ENCODE results near the gene CRY1.
"Not testable (repeated sequence)": the region's sequence is repeated elsewhere in the genome, so short reads cannot be mapped to it uniquely, and the experiment has no call there.

CRY1 gene

DNA sequence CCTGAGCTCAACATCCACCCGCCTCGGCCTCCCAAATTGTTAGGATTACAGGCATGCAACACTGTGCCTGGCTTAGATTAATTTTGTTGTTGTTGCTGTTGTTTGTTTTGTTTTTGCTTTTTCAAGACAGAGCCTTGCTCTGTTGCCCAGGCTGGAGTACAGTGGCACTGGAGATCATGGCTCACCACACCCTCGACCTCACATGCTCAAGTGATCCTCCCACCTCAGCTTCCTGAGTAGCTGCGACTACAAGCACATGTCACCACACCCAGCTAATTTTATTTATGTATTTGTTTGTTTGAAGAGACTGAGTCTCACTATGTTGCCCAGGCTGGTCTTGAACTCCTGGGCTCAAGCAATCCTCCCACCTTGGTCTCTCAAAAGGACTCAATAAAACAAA, 26.7 kb downstream of the CRY1 start:
- DNase-seq (ENCODE audit: low read depth in 2 of 3, low spot score in 2 of 3) = no peak

DNA sequence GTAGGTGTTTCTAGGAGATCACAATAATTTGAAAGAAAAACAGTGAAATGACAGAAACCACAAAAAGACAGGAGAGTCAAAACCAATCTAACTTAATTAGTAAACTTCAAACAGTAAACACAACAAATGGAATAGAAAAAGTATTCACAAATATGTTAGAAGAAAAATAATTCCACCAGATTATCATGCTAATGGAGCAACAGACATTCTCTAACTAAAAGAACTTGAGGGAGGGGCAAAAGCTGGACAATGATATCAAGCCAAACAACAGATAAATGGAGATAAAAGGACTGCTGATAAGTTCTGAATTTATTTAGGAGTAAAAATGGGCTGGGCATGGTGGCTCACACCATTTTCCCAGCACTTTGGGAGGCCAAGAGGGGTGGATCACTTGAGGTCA, 28.7 kb downstream of the CRY1 start:
- DNase-seq (ENCODE audit: low read depth in 2 of 3, low spot score in 2 of 3) = no peak

DNA sequence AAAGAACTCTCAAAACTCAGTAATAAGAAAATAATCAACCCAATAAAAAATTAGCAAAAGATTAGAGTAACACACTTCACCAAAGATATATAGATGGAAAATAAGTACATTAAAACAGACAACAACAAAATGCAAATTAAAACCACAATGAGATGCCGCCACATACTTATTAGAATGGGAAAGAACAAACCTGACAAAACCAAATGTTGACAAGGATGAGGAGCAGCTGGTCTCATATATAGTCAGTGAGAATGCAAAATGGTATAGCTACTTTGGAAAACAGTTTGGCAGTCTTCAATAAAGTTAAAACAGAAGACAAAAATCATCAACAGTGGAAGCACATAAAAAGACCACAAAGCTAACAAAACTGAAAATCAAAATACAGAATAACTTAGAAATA, 29.1 kb downstream of the CRY1 start:
- DNase-seq (ENCODE audit: low read depth in 2 of 3, low spot score in 2 of 3) = no peak

DNA sequence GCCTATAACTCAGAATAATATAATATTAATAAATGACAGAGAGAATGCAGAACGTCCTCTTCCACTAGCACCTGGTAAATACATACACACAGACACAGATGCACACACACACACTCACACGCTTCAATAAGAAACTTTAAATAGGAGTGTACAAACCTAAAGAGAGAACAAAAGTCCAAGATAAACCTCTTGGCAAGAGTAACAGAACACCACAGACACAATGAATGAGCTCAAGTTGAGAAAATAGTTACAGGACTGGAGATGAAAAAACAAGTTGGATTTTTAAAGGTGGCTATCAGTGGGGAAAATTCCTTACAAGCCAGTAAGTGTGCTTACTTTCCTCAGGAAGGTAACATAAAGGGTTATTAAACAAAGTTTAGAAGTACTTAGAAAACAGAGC, 35.2 kb downstream of the CRY1 start:
- no peak for DNase-seq (ENCODE audit: low read depth in 2 of 3, low spot score in 2 of 3)

DNA sequence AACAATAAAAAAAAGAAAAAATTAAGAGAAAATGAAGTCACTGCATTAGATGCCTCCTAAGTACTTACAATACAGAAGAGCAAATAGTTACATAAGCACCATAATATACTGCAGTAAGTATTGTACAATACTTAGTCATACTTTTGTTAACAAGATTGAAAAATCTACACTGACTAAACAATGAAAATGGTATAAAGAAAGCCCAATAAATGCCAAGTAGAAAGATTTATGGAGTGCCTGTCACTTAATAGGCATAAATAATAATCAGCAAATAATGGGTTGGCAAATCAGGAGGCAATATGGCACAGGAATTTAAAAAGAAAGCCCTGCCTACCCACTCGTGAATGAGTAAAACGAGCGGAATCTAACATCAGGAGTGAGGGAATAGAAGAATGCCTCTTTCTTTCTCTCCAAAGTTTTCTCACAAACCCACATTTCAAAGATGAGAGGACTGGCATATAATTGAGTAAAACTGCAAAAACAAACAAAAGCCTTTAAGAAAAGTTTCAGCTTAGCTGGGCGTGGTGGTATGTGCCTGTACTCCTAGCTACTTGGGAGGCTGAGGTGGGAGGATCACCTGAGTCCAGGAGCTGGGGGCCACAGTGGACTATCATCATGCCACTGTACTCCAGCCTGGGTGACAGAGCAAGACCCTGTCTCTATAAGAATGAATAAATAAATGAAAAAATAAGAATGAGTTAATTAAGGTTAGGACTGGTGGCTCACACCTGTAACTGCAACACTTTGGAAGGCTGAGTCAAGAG, 36.1 kb downstream of the CRY1 start:
- no peak for DNase-seq (ENCODE audit: low read depth in 2 of 3, low spot score in 2 of 3)

DNA sequence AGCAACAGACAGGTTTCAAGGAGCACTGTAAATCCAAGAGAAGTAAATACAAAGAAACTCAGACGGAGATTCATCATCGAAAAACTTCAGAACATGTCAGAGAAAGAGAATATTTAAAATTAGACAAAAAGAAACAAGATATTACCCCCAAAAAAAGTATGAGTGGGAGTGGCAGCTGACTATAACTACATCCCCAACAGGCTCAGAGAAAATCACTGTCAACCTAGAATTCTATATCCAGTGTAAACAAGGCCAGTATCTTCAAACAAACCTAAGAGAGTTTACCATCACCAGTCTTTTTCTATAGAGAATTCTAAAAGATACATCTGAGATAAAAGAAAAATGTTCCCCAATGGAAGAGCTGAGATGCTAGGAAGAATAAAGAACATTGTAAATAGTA, 39.6 kb downstream of the CRY1 start:
- no peak for DNase-seq (ENCODE audit: low read depth in 2 of 3, low spot score in 2 of 3)

DNA sequence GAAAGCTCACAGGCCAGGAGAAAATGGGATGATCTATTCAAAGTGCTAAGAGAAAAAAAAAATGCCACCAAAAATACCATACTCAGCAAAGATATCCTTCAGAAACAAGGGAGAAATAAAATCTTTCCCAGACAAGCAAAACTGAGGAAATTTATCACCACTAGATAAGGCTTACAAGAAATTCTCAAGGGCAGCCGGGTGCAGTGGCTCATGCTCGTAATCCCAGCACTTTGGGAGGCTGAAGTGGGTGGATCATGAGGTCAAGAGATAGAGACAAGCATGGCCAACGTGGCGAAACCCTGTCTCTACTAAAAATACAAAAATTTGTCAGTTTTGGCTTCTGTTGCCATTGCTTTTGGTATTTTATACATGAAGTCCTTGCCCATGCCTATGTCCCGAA, 48.2 kb downstream of the CRY1 start:
- no peak for DNase-seq (ENCODE audit: low read depth in 2 of 3, low spot score in 2 of 3)

DNA sequence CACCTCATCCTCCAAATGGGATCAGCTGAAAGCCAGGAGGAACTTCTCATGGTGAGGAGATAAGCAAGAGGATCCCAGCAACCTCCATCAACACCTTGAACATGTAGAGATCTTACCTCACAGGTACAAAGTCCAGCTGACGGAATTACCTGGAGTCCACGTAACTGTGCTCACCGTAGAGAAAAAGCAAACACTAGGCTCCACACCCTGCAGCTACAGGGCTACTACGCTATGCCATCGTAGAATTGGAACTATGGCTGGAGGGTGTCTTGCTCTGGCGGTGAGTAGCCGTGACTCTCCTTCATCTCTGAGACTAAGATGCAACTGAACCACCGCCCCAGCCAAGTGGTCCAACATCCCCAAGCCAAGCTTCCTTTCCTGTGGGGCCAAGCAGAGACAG, 50.5 kb downstream of the CRY1 start:
- DNase-seq (ENCODE audit: low read depth in 2 of 3, low spot score in 2 of 3) = no peak

DNA sequence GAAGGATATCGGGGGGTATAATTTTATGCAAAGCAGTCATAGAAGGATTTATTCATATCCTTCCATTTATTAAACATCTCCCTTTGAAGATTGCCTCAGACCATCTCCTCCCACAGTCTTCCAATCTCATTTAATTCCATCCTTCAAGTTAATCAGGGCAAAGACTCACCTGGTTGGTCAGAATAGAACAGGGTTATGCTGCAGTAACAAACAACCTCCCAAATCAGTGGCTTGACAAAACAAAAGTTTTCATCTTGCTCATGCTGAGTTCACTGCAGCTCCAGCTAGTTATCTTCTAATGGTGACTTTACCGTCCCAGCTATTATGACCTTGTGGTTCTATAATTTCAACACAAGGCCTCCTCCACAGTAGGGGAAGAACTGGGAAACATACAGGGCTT, 57.6 kb downstream of the CRY1 start:
- DNase-seq (ENCODE audit: low read depth in 2 of 3, low spot score in 2 of 3) = no peak

DNA sequence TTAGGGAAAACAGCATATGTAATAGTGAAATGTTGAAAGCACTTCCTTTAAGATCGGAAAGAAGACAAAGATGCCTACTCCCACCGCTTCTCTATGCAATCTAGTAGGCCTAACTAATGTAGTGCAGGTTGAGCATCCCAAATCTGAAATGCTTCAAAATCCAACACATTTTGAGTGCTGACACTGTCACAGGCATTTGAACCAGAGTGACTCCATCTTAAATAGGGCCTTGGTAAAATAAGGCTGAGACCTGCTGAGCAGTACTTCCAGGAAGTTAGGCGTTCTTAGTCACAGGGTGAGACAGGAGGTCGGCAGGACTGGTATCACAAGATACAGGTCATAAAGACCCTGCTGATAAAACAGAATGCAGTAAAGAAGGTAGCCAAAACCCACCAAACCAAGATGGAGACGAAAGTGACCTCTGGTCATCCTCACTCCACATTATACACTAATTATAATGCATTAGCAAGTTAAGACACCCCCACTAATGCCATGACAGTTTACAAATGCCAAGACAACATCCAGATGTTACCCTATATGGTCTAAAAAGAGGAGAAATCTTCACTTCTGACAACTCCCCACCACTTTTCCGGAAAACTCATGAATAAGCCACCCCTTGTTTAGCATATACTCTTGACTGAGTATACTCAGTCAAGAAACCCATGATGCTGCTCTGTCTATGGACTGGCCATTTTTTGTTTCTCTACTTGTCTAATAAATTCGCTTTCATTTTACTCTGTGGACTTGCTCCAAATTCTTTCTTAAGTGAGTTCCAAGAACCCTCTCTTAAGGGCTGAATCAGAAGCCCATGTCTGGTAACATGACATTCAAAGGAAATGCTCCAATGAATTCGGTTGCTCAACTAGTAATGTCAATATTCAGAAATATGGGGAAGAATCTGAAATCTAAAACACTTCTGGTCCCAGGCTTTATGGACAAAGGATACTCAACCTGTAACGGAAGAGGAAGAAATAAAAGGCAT, 59.3 kb downstream of the CRY1 start:
- DNase-seq (ENCODE audit: low read depth in 2 of 3, low spot score in 2 of 3) = no peak

DNA sequence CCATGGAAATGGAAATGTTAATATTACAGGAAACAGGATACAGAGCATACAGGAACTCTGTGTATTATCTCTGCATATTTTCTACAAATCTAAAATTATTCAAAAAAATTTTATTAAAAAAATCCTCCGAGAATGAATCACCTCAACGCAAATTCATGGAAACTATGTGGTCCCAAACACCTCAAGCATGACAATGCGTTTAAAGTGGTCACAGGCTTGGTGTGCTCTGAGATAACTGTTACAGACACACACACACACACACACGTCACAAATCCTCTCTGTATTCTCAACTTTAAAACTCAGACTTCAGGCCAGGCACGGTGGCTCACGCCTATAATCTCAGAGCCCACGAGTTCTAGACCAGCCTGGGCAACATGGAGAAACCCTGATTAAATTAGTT, 61.1 kb downstream of the CRY1 start:
- DNase-seq (ENCODE audit: low read depth in 2 of 3, low spot score in 2 of 3) = no peak

DNA sequence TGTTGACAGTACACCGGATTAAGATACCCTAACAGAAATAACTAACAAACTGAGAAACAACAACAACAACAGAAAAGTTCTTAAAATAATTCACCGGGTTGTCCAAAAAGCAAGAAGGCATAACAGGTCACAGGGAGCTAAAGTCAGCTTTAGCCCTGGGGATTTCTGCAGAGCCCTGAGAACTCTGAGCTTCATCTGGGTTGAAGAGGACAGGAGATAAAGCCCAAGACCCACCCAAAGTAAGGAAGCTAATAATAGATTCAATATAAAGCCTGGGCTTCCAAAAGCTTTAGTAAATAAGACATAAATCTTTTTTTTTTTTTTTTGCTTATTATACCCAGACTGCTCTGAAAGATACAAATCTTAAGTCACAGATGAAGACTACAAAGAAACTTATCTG, 62.3 kb downstream of the CRY1 start:
- DNase-seq (ENCODE audit: low read depth in 2 of 3, low spot score in 2 of 3) = no peak

DNA sequence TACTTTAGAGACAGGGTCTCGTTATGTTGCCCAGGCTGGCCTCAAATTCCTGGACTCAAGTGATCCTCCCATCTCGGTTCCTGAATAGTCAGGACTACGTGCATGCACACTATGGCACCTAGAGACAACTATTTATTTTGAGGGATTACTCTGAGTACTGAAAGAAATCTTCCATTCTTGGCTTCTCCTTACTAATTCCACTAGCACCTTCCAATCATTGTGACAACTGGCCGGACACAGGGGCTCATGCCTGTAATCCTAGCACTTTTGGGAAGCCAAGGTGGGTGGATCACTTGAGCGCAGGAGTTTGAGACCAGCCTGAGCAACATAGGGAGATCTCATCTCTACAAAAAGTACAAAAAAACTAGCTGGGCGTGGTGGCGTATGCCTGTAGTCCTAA, 64.3 kb downstream of the CRY1 start:
- DNase-seq (ENCODE audit: low read depth in 2 of 3, low spot score in 2 of 3) = no peak

DNA sequence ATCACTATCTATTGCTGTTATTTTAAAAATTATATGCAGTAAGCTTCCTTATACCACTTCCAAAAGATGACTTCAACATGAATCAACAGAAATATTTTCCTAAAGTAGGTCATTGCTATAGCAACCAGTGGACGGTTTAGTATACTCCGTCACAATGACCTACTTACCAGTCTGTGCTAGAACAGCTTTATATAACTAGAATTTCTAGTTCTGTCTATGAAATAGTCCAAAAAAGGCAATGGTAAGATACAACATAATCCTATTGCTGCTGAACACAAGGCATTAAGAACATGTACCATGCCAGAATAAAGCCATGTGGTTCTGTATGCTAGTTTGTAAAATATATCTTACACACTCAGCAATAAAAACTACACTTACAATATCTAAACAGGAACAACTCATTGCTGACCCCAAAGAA, 65.7 kb downstream of the CRY1 start:
- DNase-seq (ENCODE audit: low read depth in 2 of 3, low spot score in 2 of 3) = no peak

DNA sequence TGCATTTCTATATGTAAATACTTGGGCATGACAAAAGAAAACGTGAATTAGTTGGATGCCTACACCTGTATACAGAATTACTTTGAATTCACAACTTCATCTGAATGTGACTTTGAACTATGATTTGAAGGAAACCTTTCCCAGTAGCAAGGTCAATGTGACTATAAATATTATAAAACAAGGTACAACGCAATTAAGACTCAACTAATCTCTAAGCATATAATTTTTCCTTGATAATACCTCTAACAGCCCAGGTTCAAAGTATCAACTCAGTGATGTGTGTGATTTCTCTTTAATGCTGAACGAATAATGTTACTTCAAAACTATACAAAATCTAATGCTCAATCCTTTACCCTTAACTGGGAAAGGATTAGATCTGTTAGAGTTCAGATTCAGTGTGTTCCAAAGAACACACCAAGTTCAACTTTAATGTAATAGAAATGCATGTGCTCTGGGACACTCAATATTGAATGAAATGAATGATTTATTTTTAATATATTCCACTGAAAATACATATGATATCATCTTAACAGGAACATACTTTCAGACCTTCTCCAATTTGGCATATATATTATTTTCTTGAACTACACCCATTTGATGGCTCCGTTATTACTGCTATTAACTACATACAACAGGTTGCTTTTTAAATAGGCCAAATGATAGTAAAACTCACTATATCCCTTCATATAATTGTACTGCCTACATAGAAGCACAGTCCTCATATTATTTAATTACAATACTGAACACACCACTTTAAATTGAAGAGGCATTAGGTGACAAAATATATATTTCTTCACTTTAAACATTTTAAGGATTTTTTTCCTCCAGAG, 66.3 kb downstream of the CRY1 start:
- DNase-seq (ENCODE audit: low read depth in 2 of 3, low spot score in 2 of 3) = no peak

DNA sequence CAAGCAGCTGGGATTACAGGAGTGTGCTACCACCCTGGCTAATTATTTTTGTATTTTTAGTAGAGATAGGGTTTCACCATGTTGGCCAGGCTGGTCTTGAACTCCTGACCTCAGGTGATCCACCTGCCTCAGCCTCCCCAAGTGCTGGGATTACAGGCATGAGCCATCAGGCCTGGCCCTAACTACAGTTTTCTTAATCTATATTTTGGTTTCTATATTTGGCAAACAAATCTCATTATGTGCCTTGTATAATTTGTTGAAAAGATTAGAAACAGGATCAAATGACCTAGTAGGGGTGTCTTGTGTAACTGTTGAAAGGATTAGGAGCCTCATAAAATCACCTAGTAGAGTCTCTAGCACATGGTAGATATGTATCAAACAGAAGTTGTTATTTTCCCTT, 67.0 kb downstream of the CRY1 start:
- not testable (repeated sequence) for DNase-seq (ENCODE audit: low read depth in 2 of 3, low spot score in 2 of 3)

DNA sequence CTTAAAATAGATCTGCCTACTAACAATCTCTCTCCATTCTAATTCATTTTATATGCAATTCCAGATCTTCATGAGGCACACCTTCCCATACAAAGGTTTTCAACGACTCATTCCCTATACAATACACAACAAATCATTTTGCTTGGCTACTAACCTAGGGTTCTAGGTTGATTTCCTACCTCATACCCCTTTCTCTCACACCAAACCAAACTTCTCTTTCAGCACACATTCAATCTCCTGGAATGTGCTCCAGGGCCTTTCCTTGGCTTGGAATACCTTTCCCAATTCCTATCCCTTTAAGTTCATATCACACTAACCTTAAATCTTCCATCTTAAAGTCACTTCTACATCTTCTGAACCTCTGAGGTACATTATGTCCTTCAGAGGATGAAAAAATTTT, 67.7 kb downstream of the CRY1 start:
- no peak for DNase-seq (ENCODE audit: low read depth in 2 of 3, low spot score in 2 of 3)

DNA sequence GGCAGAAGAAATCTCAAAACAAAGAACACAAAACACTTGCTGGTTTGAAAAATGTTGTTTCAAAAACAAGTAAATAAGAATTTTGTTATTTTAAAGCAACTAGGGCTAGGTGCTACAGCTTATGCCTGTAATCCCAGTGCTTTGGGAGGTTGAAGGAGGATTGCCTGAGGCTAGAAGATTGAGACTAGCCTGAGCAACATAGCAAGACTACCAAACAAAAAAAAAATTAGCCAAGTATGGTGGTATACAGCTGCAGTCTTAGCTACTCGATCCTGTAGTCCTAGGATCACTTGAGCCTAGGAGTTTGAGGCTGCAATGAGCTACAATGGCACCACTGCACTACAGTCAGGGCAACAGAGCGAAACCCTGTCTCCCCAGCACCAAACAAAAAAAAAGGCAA, 73.8 kb downstream of the CRY1 start:
- DNase-seq (ENCODE audit: low read depth in 2 of 3, low spot score in 2 of 3) = no peak

DNA sequence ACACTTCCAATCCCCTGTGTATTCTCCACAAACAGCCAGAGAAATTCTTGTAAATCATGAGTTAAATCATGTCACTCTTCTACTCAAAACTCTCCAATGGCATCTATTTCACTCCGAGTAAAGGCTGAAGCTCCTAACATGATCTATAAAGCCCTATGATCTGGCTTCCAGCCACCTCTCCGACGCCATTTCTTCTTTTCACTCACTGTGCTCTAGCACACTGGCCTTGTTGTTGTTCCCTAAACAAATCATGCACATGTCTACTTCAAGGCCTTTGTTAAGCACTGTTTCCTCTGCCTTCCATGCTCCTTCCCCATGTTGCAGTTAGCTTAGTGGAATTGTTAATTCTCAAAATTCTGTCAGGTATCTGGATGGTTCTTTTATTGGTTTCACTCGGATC, 76.3 kb downstream of the CRY1 start:
- DNase-seq (ENCODE audit: low read depth in 2 of 3, low spot score in 2 of 3) = no peak

DNA sequence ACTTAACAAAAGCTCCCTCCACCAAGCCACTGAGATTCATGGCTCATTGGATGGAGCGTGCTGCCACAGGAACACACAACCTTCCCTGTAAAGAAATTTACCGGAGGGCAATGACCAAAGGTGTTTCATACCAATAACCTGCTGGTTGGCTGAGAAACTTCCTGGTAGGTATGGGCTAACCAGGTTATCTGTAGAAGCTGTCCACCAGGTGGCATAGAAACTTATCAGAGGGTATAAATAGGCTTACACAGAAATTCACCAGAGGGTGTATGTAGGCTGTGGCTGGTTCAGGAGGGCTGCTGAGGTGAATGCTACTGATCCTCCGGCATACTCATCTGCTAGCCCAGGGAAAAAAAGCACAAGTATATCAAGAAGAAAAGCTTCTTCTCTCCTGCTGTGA, 79.3 kb downstream of the CRY1 start:
- no peak for DNase-seq (ENCODE audit: low read depth in 2 of 3, low spot score in 2 of 3)

DNA sequence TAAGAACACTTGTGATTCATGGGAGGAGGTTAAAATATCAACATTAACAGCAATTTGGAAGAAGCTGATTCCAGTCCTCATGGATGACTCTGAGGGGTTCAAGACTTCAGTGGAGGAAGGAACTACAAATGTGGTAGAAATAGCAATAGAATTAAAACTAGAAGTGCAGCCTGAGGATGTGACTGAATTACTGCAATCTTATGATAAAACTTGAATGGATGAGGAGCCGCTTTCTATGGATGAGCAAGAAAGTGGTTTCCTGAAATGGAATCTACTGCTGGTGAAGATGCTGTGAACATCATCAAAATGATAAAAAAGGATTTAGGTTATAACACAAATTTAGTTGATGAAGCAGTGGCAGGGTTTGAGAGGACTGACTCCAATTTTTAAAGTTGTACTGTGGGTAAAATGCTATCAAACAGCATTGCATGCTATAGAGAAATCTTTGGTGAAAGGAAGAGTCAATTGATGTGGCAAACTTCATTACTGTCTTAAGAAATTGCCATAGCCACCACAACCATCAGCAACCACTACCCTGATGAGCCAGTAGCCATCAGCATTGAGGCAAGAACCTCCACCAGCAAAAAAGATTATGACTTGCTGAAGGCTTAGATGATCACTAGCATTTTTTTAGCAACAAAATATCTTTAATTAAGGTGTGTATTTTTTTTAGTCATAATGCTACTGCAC, 80.5 kb downstream of the CRY1 start:
- DNase-seq (ENCODE audit: low read depth in 2 of 3, low spot score in 2 of 3) = no peak

Measured in activated CD8-positive, alpha-beta memory T cell treated with anti-CD3 and anti-CD28 coated beads for 48 hours (primary cell).